ENCODE results near the gene KIAA0825.

- TF ChIP-seq, protein P1, sequence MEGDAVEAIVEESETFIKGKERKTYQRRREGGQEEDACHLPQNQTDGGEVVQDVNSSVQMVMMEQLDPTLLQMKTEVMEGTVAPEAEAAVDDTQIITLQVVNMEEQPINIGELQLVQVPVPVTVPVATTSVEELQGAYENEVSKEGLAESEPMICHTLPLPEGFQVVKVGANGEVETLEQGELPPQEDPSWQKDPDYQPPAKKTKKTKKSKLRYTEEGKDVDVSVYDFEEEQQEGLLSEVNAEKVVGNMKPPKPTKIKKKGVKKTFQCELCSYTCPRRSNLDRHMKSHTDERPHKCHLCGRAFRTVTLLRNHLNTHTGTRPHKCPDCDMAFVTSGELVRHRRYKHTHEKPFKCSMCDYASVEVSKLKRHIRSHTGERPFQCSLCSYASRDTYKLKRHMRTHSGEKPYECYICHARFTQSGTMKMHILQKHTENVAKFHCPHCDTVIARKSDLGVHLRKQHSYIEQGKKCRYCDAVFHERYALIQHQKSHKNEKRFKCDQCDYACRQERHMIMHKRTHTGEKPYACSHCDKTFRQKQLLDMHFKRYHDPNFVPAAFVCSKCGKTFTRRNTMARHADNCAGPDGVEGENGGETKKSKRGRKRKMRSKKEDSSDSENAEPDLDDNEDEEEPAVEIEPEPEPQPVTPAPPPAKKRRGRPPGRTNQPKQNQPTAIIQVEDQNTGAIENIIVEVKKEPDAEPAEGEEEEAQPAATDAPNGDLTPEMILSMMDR (IDR thresholded peaks at IDR 0.05; ENCODE audit: low read depth, low read length, poor library complexity, severe bottlenecking), result no peak
- no peak for TF ChIP-seq EZH2phosphoT487 (IDR thresholded peaks at IDR 0.05; ENCODE audit: borderline replicate concordance, low read length)
Measured at GRCh38 chr5:94309141-94309540, 309.3 kb downstream of the KIAA0825 start.
